Esophagus muscularis mucosa (tissue), 4 donors: ENCODE results near the gene ASB10. TPM values are rescaled to one million over a fixed set of nuclear protein-coding genes. Genes with fewer than 3 reads are reported as not detected.

Experiments
- DNase-seq: peaks from one replicate; pipeline ENCODE4 v3.0.0-alpha.2; 2017; ENCODE audit errors: extremely low spot score
- H3K27ac ChIP-seq, 4 donors: fragments of 200-600 bp; sonication (generic); replicated peaks in 1 of 4; 1 replicate in 3 of 4; 2 replicates in 1 of 4; pipeline ENCODE4 v1.5.1; 2016 to 2019; ENCODE audit warnings: mild to moderate bottlenecking in 1 of 4
- H3K27me3 ChIP-seq, 4 donors: fragments of 200-600 bp; sonication (generic); one replicate each; pipeline versions ENCODE4 v1.5.1 to v1.6.0; 2016 to 2019
- H3K36me3 ChIP-seq, 4 donors: fragments of 200-600 bp; sonication (generic); one replicate each; pipeline ENCODE4 v1.5.1; 2016 to 2019
- H3K4me1 ChIP-seq, 4 donors: fragments of 200-600 bp; sonication (generic); one replicate each; pipeline ENCODE4 v1.5.1; 2016 to 2019
- H3K4me3 ChIP-seq, 4 donors: fragments of 200-600 bp; sonication (generic); 1 replicate in 2 of 4; 2 replicates in 2 of 4; pipeline ENCODE4 v1.5.1; 2016 to 2019; ENCODE audit warnings: mild to moderate bottlenecking in 4 of 4, moderate library complexity in 1 of 4
- H3K9me3 ChIP-seq, 4 donors: fragments of 200-600 bp; sonication (generic); 1 replicate in 3 of 4; 2 replicates in 1 of 4; pipeline ENCODE4 v1.5.1; 2016 to 2019
- CTCF ChIP-seq, 3 experiments: fragments of 200-600 bp in 2 of 3; fragments of 450-650 bp in 1 of 3; sonication (generic) in 2 of 3; IDR thresholded peaks; one replicate each; pipeline ENCODE4 v1.5.1; 2017 to 2019; ENCODE audit warnings: antibody characterized with exemption in 3 of 3, mild to moderate bottlenecking in 2 of 3, moderate library complexity in 1 of 3
- EP300 ChIP-seq: sonication (generic); formaldehyde crosslinking; IDR thresholded peaks from one replicate; pipeline ENCODE4 v1.6.1; 2017; ENCODE audit warnings: antibody characterized with exemption
- POLR2A ChIP-seq: fragments of 450-650 bp; IDR thresholded peaks from one replicate; pipeline ENCODE4 v1.6.1; 2017; ENCODE audit warnings: antibody characterized with exemption, moderate library complexity, mild to moderate bottlenecking, low read depth
- POLR2AphosphoS5 ChIP-seq, 2 donors: sonication (generic); formaldehyde crosslinking; IDR thresholded peaks; one replicate each; pipeline ENCODE4 v1.6.1; 2017; ENCODE audit warnings: antibody characterized with exemption in 2 of 2
- WGBS: methylation state at CpG from one replicate; pipeline ENCODE4 v1.1.5; 2018; 5-methylcytosine and 5-hydroxymethylcytosine counted together
- intact Hi-C: fragments of 100-400 bp; cut with DNase I; formaldehyde crosslinking; loops from one replicate; pipeline ENCODE4 v1.15.1; 2023
- total RNA-seq, 4 donors: library from RNA; depleted of rRNA; stranded (reverse); fragments of >200 nt; gene quantifications; one replicate each; pipeline versions ENCODE4 v1.1.0 to v1.2.1, GENCODE V29; 2016

ASB10 gene
- total RNA-seq, 4 donors from 2014 or later, result not detected

GRCh38 chr7:151128716-151129115 is 58.3 kb downstream of the ASB10 start:
- H3K4me3 ChIP-seq, result no peak overlapping the region
- H3K27me3 ChIP-seq, result no peaks in the 10 kb centered on the region
- WGBS, result 78% methylated on average over 4 of the region's 8 CpGs
- DNase-seq, result no peak
- no peaks in the 10 kb centered on the region for H3K9me3 ChIP-seq
- peaks cover 15 to 33% (median 22%) of the 10 kb centered on the region in 4 donors for H3K4me1 ChIP-seq
- TF ChIP-seq POLR2AphosphoS5 (IDR thresholded peaks at IDR 0.05) (no peak), EP300 (no peak), POLR2A (no peak), CTCF (IDR thresholded peaks at IDR 0.05) (no peak)
- H3K36me3 ChIP-seq, result peaks cover 35 to 82% (median 70%) of the 10 kb centered on the region in 4 donors
- intact Hi-C loops, result loop anchor here (10.0 kb wide), 1 partner anchor 116 kb away; the partner anchor contains the start of gene SMARCD3
- no peak overlapping the region for H3K27ac ChIP-seq

GRCh38 chr7:151128144-151128543 is 58.9 kb downstream of the ASB10 start:
- Histone ChIP-seq H3K9me3 (no peaks in the 10 kb centered on the region), H3K27ac (no peak overlapping the region), H3K27me3 (no peaks in the 10 kb centered on the region), H3K4me3 (no peak overlapping the region), H3K36me3 (peaks cover 38 to 82% (median 70%) of the 10 kb centered on the region in 4 donors), H3K4me1 (peaks cover 15 to 34% (median 24%) of the 10 kb centered on the region in 4 donors)
- DNase-seq, result no peak
- WGBS, result 89% methylated on average over 14 of the region's 14 CpGs
- intact Hi-C loops, result loop anchor here (10.0 kb wide), 1 partner anchor 117 kb away; the partner anchor contains the start of gene SMARCD3
- TF ChIP-seq EP300 (no peak), CTCF (IDR thresholded peaks at IDR 0.05) (no peak), POLR2A (no peak), POLR2AphosphoS5 (IDR thresholded peaks at IDR 0.05) (no peak)

GRCh38 chr7:151126491-151127137 is 60.4 kb downstream of the ASB10 start:
- Histone ChIP-seq H3K27ac (no peak overlapping the region), H3K4me1 (peaks cover 15 to 33% (median 24%) of the 10 kb centered on the region in 4 donors), H3K4me3 (peak overlapping the region in 1 of 4 donors; percentile 40), H3K27me3 (no peaks in the 10 kb centered on the region), H3K36me3 (peaks cover 36 to 82% (median 69%) of the 10 kb centered on the region in 4 donors), H3K9me3 (no peaks in the 10 kb centered on the region)
- intact Hi-C loops, result loop anchor here (10.0 kb wide), 1 partner anchor 118 kb away; the partner anchor contains the start of gene SMARCD3
- 81% methylated on average over 14 of the region's 19 CpGs for WGBS
- no peak for DNase-seq
- no peak for TF ChIP-seq POLR2AphosphoS5 (IDR thresholded peaks at IDR 0.05)
- TF ChIP-seq EP300, result no peak
- no peak for TF ChIP-seq POLR2A
- TF ChIP-seq CTCF (IDR thresholded peaks at IDR 0.05), result no peak

GRCh38 chr7:151125846-151126481 is 61.1 kb downstream of the ASB10 start:
- peaks cover 15 to 32% (median 21%) of the 10 kb centered on the region in 4 donors for H3K4me1 ChIP-seq
- H3K27me3 ChIP-seq, result no peaks in the 10 kb centered on the region
- WGBS, result 14% methylated on average over 29 of the region's 58 CpGs
- intact Hi-C loops, result loop anchor here (2.0 to 10.0 kb wide), 3 partner anchors 43 to 177 kb away; partner anchors contain the start of gene SMARCD3
- TF ChIP-seq CTCF (IDR thresholded peaks at IDR 0.05), result no peak
- TF ChIP-seq POLR2A, result no peak
- TF ChIP-seq EP300, result no peak
- no peak for DNase-seq
- peak overlapping the region; percentile 40 to 52 (median 48) for H3K4me3 ChIP-seq
- H3K36me3 ChIP-seq, result peaks cover 36 to 82% (median 69%) of the 10 kb centered on the region in 4 donors
- H3K9me3 ChIP-seq, result no peaks in the 10 kb centered on the region
- H3K27ac ChIP-seq, result no peak overlapping the region

Other genes with a start within 250 kb of the ASB10 start
- 10 to 100 TPM; 29.8 to 71.7 (median 42.5) TPM for gene KCNH2, start 208.9 kb downstream of the ASB10 start, total RNA-seq
- gene NOS3, start 196.2 kb downstream of the ASB10 start, total RNA-seq, result 10 to 100 TPM in 3 of 4 donors, 1 to 10 TPM in 1; 3.7 to 20.2 (median 16.2) TPM
- under 1 TPM in 1 of 4 donors, not detected in 3; 0.42 TPM for gene ATG9B, start 162.8 kb downstream of the ASB10 start, total RNA-seq
- gene ABCB8, start 158.8 kb downstream of the ASB10 start, total RNA-seq, result 10 to 100 TPM; 13.1 to 25.3 (median 19.9) TPM
- 1 to 10 TPM; 1.3 to 2.9 (median 2.1) TPM for gene ASIC3, start 138.7 kb downstream of the ASB10 start, total RNA-seq
- gene CDK5, start 129.4 kb downstream of the ASB10 start, total RNA-seq, result 10 to 100 TPM in 2 of 4 donors, 1 to 10 TPM in 2; 5.3 to 10.4 (median 9.7) TPM
- gene SLC4A2, start 127.7 kb downstream of the ASB10 start, total RNA-seq, result 100 to 1,000 TPM in 3 of 4 donors, 10 to 100 TPM in 1; 96.8 to 165 (median 122) TPM
- gene FASTK, start 106.4 kb downstream of the ASB10 start, total RNA-seq, result 10 to 100 TPM; 45.7 to 74.9 (median 60.4) TPM
- 10 to 100 TPM; 39.0 to 66.6 (median 51.4) TPM for gene TMUB1, start 103.8 kb downstream of the ASB10 start, total RNA-seq
- 10 to 100 TPM; 33.8 to 71.2 (median 60.0) TPM for gene AGAP3, start 100.8 kb downstream of the ASB10 start, total RNA-seq
- gene GBX1, start 19.6 kb downstream of the ASB10 start, total RNA-seq, result not detected
- gene H2BK1, start 23.2 kb upstream of the ASB10 start, total RNA-seq, result not detected
- 10 to 100 TPM; 33.8 to 53.2 (median 39.0) TPM for gene ABCF2, start 40.0 kb upstream of the ASB10 start, total RNA-seq
- gene CHPF2, start 45.2 kb upstream of the ASB10 start, total RNA-seq, result 10 to 100 TPM; 23.7 to 39.4 (median 26.8) TPM
- 10 to 100 TPM; 25.3 to 43.4 (median 40.6) TPM for gene SMARCD3, start 61.4 kb upstream of the ASB10 start, total RNA-seq
- gene NUB1, start 154.6 kb upstream of the ASB10 start, total RNA-seq, result 10 to 100 TPM; 45.9 to 59.1 (median 53.0) TPM
- 10 to 100 TPM in 2 of 4 donors, 1 to 10 TPM in 2; 5.4 to 11.8 (median 9.6) TPM for gene WDR86, start 222.8 kb upstream of the ASB10 start, total RNA-seq